Esophagus squamous epithelium (tissue), 4 donors: ENCODE data around the gene ASXL2.

Experiments used
- POLR2A ChIP-seq, 4 donors: fragments of 450-650 bp; IDR thresholded peaks; one replicate each; pipeline ENCODE4 v1.6.1; 2017; ENCODE audit warnings: antibody characterized with exemption in 4 of 4, mild to moderate bottlenecking in 4 of 4, moderate library complexity in 3 of 4
- TF ChIP-seq, protein P1 (sequence below), 6 experiments: fragments of 450-650 bp in 4 of 6; fragments of 200-600 bp in 2 of 6; sonication (generic) in 2 of 6; IDR thresholded peaks; one replicate each; pipeline ENCODE4 v1.5.1; 2016 to 2019; ENCODE audit warnings: antibody characterized with exemption in 6 of 6, mild to moderate bottlenecking in 4 of 6, moderate library complexity in 4 of 6

DNA sequence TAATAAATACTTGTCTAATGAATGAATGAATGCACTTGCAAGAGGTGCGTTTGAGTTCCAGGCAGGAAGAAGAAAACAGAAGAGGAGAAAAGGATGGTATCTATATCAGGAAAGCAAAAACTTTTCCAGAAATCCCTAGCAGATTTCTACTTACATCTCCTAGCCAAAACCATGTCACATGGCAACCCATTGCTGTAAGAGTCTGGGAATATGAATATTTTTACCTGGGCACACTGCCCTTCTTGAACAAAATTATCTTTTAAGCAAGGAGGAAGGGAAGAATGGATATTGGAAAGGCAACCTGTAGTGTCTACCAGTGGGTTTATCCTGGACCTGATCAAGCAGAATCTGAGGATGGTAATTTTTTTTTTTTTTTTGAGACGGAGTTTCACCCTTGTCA lies 44.2 kb upstream of the ASXL2 start:
- TF ChIP-seq POLR2A (IDR thresholded peaks at IDR 0.05), result no peak
- TF ChIP-seq, protein P1, sequence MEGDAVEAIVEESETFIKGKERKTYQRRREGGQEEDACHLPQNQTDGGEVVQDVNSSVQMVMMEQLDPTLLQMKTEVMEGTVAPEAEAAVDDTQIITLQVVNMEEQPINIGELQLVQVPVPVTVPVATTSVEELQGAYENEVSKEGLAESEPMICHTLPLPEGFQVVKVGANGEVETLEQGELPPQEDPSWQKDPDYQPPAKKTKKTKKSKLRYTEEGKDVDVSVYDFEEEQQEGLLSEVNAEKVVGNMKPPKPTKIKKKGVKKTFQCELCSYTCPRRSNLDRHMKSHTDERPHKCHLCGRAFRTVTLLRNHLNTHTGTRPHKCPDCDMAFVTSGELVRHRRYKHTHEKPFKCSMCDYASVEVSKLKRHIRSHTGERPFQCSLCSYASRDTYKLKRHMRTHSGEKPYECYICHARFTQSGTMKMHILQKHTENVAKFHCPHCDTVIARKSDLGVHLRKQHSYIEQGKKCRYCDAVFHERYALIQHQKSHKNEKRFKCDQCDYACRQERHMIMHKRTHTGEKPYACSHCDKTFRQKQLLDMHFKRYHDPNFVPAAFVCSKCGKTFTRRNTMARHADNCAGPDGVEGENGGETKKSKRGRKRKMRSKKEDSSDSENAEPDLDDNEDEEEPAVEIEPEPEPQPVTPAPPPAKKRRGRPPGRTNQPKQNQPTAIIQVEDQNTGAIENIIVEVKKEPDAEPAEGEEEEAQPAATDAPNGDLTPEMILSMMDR (IDR thresholded peaks at IDR 0.05), result no peak
